Lower lobe of right lung (tissue), 2 donors: Measurements from ENCODE around the gene NDUFB1. TPM values are rescaled to one million over a fixed set of nuclear protein-coding genes. Genes with fewer than 3 reads are reported as not detected.

Experiments
- ATAC-seq, 2 donors: fragments of 200-7000 bp; cut with Tn5 transposase; one replicate each; pipeline ENCODE4 v1.9.1; 2020 to 2022; ENCODE audit warnings: mild to moderate bottlenecking in 2 of 2, moderate library complexity in 2 of 2
- DNase-seq: peaks from one replicate; pipeline ENCODE4 v3.0.0-alpha.2; 2020
- H3K27ac ChIP-seq: fragments of 200-600 bp; one replicate; pipeline ENCODE4 v1.8.0; 2022
- H3K27me3 ChIP-seq: fragments of 200-600 bp; one replicate; pipeline ENCODE4 v1.8.0; 2022; ENCODE audit warnings: low read depth
- H3K36me3 ChIP-seq: fragments of 200-600 bp; one replicate; pipeline ENCODE4 v1.8.0; 2022; ENCODE audit warnings: mild to moderate bottlenecking
- H3K4me1 ChIP-seq: fragments of 200-600 bp; one replicate; pipeline ENCODE4 v1.8.0; 2022
- H3K4me3 ChIP-seq: fragments of 200-600 bp; one replicate; pipeline ENCODE4 v1.8.0; 2022; ENCODE audit warnings: mild to moderate bottlenecking
- H3K9me3 ChIP-seq: fragments of 200-600 bp; one replicate; pipeline ENCODE4 v1.8.0; 2022
- CTCF ChIP-seq: fragments of 200-600 bp; IDR thresholded peaks from one replicate; pipeline ENCODE4 v1.8.0; 2022; ENCODE audit warnings: antibody characterized with exemption, mild to moderate bottlenecking
- intact Hi-C: fragments of 100-400 bp; cut with DNase I; formaldehyde crosslinking; loops from one replicate; pipeline ENCODE4 v1.11.0; 2022
- total RNA-seq: library from RNA; stranded (reverse); fragmentation: NEBNext Ultra II Directional; extraction: Animal tissue kit (Norgen Biotek cat#: 25700); gene quantifications from one replicate; pipeline ENCODE4 v1.2.1, GENCODE V29; 2021
- donor health status: DM: no; HTN: yes; CAD: no; lungs with severe emphysema.

The NDUFB1 gene
- total RNA-seq, 1 donor from 2014 or later: 124 TPM

GRCh38 chr14:92122761-92123160, 1.3 kb upstream of the NDUFB1 start:
- intact Hi-C loops: no loop called here
- no peaks in the 10 kb centered on the region for H3K27me3 ChIP-seq
- H3K9me3 ChIP-seq: no peaks in the 10 kb centered on the region
- H3K4me1 ChIP-seq: peaks cover 41% of the 10 kb centered on the region
- ATAC-seq (no peak), DNase-seq (no peak)
- TF ChIP-seq CTCF: no peak
- peaks cover 38% of the 10 kb centered on the region for H3K36me3 ChIP-seq
- peak overlapping the region; percentile 86 for H3K4me3 ChIP-seq
- H3K27ac ChIP-seq: peak overlapping the region; percentile 97

DNA sequence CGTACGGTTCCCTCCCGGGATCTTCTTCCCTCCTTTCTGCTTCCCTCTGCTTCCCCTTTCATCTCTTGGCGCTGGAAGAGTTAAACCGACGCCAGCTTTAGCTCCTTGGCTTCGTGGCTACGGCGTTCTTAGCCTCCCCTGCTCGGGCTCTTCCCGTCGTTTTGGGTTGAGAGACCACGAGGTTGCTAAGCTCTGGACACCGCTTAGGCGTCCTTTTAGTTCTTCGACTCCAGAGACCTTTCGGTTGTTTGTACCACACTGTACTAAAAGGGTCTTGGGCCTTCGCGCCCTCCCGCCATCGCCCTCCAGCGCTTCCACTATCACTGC, 808 bp upstream of the NDUFB1 start:
- peak in 1 of 2 donors; percentile 53 for ATAC-seq
- Histone ChIP-seq H3K27ac (peak overlapping the region; percentile 97), H3K4me3 (peak overlapping the region; percentile 86), H3K27me3 (no peaks in the 10 kb centered on the region), H3K36me3 (peaks cover 38% of the 10 kb centered on the region), H3K9me3 (no peaks in the 10 kb centered on the region), H3K4me1 (peaks cover 40% of the 10 kb centered on the region)
- DNase-seq: no peak
- no peak for TF ChIP-seq CTCF
- intact Hi-C loops: no loop called here

GRCh38 chr14:92121207-92121669, 268 bp downstream of the NDUFB1 start:
- Histone ChIP-seq H3K4me3 (peak overlapping the region; percentile 86), H3K4me1 (peaks cover 40% of the 10 kb centered on the region), H3K27ac (peak overlapping the region; percentile 97), H3K27me3 (no peaks in the 10 kb centered on the region), H3K9me3 (no peaks in the 10 kb centered on the region), H3K36me3 (peaks cover 38% of the 10 kb centered on the region)
- TF ChIP-seq CTCF: no peak
- DNase-seq (peak; percentile 64), ATAC-seq (peak; percentile 50 to 52)
- intact Hi-C loops: no loop called here

- TF ChIP-seq CTCF: no peak
These were observed 12.0 kb downstream of the NDUFB1 start for GRCh38 chr14:92109490-92109889.

DNA sequence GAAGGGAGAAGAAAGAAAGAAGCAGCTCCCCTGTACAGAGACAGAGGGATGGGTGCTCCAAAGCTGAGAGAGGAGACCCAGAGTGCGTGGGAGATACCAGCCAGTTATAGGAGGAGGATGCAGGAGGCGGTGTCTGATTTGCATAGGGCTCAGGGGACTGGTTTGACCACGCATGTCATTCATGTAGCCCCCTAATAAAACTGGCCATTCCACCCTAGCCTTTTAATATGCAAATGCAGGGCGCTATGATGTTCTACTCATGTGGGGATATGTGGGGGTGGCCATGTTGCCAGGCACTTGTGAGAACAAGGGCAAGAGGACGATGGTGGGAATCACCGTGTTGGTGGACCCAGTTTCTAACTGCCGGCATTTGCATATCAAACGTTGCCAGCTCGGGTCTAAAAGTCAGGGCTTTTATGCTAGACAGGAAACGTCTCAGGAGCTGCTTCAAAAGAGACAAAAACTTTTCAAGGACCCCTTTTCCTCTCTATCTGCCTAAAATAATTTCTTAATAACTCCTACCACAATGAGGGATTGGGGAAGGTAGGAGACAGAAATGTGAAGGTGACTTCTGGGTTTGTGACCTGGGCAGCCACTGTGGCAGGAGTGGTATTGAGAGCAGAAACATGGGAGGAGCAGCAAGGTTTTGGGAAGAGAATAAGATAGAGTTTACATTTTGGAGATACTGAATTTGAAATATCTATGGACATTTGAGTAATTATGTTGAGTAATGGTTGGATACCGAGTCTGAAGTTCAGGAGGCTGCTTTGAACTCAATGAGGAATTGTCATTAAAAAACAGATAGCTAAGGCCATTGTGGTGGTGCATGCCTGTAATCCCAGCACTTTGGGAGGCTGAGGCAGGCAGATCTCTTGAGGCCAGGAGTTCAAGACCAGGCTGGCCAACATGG, 12.9 kb downstream of the NDUFB1 start:
- DNase-seq (no peak), ATAC-seq (no peak)
- Histone ChIP-seq H3K4me3 (no peak overlapping the region), H3K36me3 (no peaks in the 10 kb centered on the region), H3K4me1 (peaks cover 20% of the 10 kb centered on the region), H3K27me3 (no peaks in the 10 kb centered on the region), H3K9me3 (no peaks in the 10 kb centered on the region), H3K27ac (no peak overlapping the region)
- no peak for TF ChIP-seq CTCF
- intact Hi-C loops: no loop called here

More at GRCh38 chr14:92109490-92109889, 12.0 kb downstream of the NDUFB1 start:
- Histone ChIP-seq H3K9me3 (no peaks in the 10 kb centered on the region), H3K27me3 (no peaks in the 10 kb centered on the region), H3K4me1 (peaks cover 11% of the 10 kb centered on the region), H3K4me3 (no peak overlapping the region), H3K27ac (no peak overlapping the region), H3K36me3 (no peaks in the 10 kb centered on the region)
- intact Hi-C loops: no loop called here
- no peak for ATAC-seq
- no peak for DNase-seq
